H7 (cell line): Measurements from ENCODE around the gene ACAP2. TPM values are rescaled to one million over a fixed set of nuclear protein-coding genes. Genes with fewer than 3 reads are reported as not detected.
"Not testable (repeated sequence)": the region's sequence is repeated elsewhere in the genome, so short reads cannot be mapped to it uniquely, and the experiment has no call there.

Source experiments
- DNase-seq: peaks from one replicate; pipeline ENCODE4 v3.0.0; 2012
- H3K27me3 ChIP-seq: 2 replicates; pipeline ENCODE4 v1.6.0; 2011; ENCODE audit warnings: mild to moderate bottlenecking, low read length; ENCODE audit not compliant: control insufficient read depth, insufficient read depth
- H3K36me3 ChIP-seq: replicated peaks from 2 replicates; pipeline ENCODE4 v1.5.1; 2011; ENCODE audit warnings: low read length; ENCODE audit not compliant: control insufficient read depth, insufficient read depth
- H3K4me3 ChIP-seq: 2 replicates; pipeline ENCODE4 v1.5.1; 2011; ENCODE audit warnings: low read depth, mild to moderate bottlenecking, control low read depth, low read length, moderate library complexity; ENCODE audit not compliant: insufficient read depth
- total RNA-seq: library from RNA; depleted of rRNA; stranded (reverse); fragments of >200 nt; shearing (Covaris generic); gene quantifications from 2 replicates; pipeline ENCODE4 v1.2.3, GENCODE V29; 2014; rRNA removed

Gene ACAP2
- total RNA-seq, 1 experiment from 2014 or later: 27.5 TPM

- H3K4me3 ChIP-seq: no peak overlapping the region
- DNase-seq: no peak
- no peaks in the 10 kb centered on the region; the same call in 1 of the 2 replicates for H3K36me3 ChIP-seq
- no peaks in the 10 kb centered on the region for H3K27me3 ChIP-seq
Observed at GRCh38 chr3:195236076-195236798, 206.6 kb downstream of the ACAP2 start.

- peaks cover 4% of the 10 kb centered on the region for H3K36me3 ChIP-seq
- no peaks in the 10 kb centered on the region for H3K27me3 ChIP-seq
- DNase-seq: no peak
- H3K4me3 ChIP-seq: no peak overlapping the region
Observed at GRCh38 chr3:195230244-195230643, 212.6 kb downstream of the ACAP2 start.

- DNase-seq: not testable (repeated sequence)
Observed at GRCh38 chr3:195228886-195229285, 213.9 kb downstream of the ACAP2 start.

GRCh38 chr3:195227871-195228270 lies 214.9 kb downstream of the ACAP2 start:
- DNase-seq: no peak
- H3K4me3 ChIP-seq: no peak overlapping the region
- H3K27me3 ChIP-seq: no peaks in the 10 kb centered on the region
- peaks cover 6% of the 10 kb centered on the region for H3K36me3 ChIP-seq

More at GRCh38 chr3:195228886-195229285, 213.9 kb downstream of the ACAP2 start:
- H3K27me3 ChIP-seq, H3K36me3 ChIP-seq, H3K4me3 ChIP-seq: not testable (repeated sequence)

- Histone ChIP-seq H3K36me3 (peaks cover 6% of the 10 kb centered on the region), H3K27me3 (no peaks in the 10 kb centered on the region), H3K4me3 (no peak overlapping the region)
- DNase-seq: no peak
Observed at GRCh38 chr3:195226900-195227447, 215.8 kb downstream of the ACAP2 start.

- H3K4me3 ChIP-seq: no peak overlapping the region
- no peak for DNase-seq
- H3K36me3 ChIP-seq: peaks cover 6% of the 10 kb centered on the region
- no peaks in the 10 kb centered on the region for H3K27me3 ChIP-seq
Observed at GRCh38 chr3:195226445-195226844, 216.4 kb downstream of the ACAP2 start.

- peaks cover 6% of the 10 kb centered on the region for H3K36me3 ChIP-seq
- DNase-seq: no peak
- H3K4me3 ChIP-seq: no peak overlapping the region
- no peaks in the 10 kb centered on the region for H3K27me3 ChIP-seq
Observed at GRCh38 chr3:195224980-195225580, 217.7 kb downstream of the ACAP2 start.

Other genes with a start within 250 kb of the ACAP2 start
- 40.9 and 42.6 TPM in 2 replicates for gene XXYLT1, start 171.9 kb downstream of the ACAP2 start, total RNA-seq
- gene PPP1R2, start 100.3 kb upstream of the ACAP2 start, total RNA-seq: 76.4 and 121 TPM in 2 replicates
- not detected in 2 replicates for gene APOD, start 140.9 kb upstream of the ACAP2 start, total RNA-seq